HG02973 (cell line): Measurements from ENCODE around the gene LRRC55.

Experiments used
- ATAC-seq: cut with Tn5 transposase; IDR thresholded peaks from one replicate; pipeline ENCODE4 v1.9.1; 2021; ENCODE audit warnings: moderate library complexity; ENCODE audit not compliant: unreplicated experiment

The LRRC55 gene, protein sequence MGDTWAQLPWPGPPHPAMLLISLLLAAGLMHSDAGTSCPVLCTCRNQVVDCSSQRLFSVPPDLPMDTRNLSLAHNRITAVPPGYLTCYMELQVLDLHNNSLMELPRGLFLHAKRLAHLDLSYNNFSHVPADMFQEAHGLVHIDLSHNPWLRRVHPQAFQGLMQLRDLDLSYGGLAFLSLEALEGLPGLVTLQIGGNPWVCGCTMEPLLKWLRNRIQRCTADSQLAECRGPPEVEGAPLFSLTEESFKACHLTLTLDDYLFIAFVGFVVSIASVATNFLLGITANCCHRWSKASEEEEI

DNA sequence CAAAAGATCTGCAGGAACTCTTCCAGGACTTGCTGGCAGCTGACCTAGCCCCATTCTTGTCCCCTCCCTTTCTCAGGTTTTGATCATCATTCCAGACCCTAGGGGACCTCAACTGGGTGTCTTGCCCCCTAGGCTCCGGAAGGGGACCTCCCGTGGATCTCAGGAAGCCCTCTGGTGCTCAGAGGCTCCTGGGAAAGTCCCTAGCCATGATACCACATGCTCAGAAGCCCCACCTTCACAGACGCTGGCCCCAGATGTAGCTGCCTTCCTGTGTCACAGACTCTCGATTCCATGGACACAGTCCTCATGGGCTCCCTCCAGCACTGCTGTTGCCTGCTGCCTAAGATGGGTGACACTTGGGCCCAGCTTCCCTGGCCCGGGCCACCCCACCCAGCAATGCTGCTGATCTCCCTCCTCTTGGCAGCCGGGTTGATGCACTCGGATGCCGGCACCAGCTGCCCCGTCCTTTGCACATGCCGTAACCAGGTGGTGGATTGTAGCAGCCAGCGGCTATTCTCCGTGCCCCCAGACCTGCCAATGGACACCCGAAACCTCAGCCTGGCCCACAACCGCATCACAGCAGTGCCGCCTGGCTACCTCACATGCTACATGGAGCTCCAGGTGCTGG, at the start of gene LRRC55:
Gene LRRC55, plus strand, starts transcription at position 276 of the 628 bp plus-strand sequence. Its CDS starts 70 bp downstream, at position 346.
- ATAC-seq, result no peak

DNA sequence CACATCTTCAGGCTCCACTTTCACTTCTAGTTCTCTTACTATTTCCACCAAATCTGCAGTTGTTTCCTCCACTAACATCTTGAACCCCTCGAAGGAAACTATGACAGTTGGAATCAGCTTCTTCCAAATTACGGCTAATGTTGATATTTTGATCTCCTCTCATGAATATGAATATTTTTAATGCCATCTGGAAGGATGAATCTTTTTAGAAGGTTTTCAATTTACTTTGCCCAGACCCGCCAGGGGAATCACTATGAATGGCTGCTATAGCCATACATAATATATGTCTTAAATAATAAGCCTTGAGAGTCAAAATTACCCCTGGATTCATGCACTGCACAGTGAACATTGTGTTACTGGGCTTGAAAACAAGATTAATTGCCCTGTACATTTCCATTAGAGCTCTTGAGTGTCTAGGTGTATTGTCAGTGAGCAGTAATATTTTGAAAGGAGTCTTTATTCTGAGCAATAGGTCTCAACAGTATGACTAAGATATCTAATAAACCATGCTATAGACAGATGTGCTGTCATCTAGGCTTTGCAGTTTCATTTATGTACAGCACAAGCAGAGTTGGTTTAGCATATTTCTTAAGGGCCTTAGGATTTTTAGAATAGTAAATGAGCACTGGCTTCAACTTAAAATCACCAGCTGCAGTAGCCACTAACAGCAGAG, 48.3 kb upstream of the LRRC55 start:
- no peak for ATAC-seq

DNA sequence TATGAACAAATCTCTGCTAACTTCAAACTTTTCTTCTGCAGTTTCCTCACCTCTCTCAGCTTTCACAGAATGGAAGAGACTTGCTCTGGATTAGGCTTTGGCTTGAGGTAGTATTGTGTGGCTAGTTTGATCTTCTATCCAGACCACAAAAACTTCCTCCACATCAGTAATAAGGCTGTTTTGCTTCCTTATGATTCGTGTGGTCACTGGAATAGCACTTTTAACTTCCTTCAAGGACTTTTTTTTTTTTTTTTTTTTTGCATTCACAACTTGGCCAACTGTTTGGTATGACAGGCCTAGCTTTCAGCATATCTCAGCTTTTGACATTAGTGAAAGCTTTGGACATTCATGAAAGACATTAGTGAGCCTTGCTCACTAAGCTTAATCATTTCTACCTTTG, 47.5 kb upstream of the LRRC55 start:
- no peak for ATAC-seq

DNA sequence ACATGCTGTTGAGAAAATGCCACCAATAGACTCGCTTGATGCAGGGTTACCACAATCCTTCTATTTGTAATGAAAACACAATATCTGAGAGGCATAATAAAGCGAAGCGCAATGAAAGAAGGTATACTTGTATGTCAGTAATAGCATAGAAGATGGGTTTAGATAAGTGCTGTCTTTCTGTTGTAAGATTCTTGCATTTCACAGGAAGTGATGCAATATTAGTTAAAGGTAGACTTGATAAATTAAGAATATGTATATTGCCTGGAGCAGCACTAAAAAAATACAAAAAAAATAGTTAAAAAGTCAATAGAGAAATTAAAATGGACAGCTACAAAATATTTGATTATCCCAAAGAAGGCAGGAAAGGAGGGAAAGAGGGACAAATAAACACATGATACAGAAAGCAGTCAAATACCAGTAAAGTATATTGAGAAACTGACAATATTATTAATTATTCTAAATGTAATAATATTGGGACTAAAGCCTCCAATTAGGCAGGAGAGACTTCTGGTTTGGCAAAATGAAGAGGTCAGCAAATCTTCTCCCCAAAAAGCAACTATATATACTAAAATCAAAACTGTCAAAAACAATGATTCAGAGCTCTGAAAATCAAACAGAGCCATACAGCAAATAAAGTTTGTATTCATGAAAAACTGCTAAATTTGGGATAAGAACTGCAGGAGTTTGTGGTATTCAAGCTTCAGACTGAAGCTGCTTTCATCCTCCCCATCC, 46.6 kb upstream of the LRRC55 start:
- ATAC-seq, result no peak

DNA sequence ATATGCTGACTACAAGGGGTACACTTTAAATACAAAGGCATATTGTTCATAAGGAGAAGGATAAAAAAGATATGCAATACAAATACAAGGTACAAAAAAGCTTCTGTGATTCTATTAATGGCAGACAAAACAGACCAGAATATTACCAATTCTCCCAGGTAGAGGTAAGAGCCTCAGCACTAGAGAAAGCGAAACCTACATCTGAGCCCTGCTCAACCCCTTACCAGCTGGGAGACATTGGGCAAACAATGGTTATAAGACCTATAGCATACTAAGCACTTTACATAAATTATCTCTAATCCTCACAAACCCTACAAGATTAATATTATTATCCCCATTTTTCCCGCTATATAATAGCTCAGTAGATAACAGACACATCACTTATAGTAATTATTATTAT, 41.2 kb upstream of the LRRC55 start:
- no peak for ATAC-seq

DNA sequence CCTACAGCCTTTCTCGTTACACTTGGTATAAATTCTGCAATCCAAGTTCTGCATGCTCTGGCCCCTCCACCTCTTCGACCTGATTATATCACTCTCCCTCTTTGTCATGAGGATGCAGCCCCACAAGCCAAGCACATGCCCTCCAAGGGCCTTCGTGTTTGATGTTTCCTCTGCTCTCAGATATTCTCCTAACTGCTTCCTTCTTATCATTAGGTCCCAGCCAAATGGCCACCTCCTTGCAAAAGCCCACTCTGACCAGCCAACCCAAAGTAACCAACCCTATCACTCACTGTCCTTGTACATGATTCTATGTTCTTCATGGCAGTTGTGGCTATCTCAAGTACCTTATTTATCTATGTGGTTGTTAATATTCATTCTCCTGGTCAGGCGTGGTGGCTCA, 38.3 kb upstream of the LRRC55 start:
- no peak for ATAC-seq

DNA sequence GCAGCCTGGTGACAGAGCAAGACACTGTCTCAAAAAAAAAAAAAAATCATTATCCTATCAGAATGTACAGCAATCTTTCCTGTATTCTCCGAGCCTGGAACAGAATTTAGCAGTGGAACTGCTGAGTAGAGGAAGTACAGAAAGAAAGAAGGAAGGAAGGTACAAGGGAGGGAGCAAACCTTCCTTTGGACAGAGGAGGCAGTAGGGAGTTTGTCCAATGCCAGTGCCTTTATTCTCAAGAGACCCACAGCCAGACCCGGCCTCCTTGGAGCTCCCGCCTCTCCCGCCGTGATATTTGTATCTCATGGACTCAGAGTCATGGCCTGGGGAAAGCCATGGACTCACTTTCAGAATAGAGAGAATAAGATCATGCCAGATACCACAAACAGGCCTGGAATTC, 37.7 kb upstream of the LRRC55 start:
- ATAC-seq, result no peak

DNA sequence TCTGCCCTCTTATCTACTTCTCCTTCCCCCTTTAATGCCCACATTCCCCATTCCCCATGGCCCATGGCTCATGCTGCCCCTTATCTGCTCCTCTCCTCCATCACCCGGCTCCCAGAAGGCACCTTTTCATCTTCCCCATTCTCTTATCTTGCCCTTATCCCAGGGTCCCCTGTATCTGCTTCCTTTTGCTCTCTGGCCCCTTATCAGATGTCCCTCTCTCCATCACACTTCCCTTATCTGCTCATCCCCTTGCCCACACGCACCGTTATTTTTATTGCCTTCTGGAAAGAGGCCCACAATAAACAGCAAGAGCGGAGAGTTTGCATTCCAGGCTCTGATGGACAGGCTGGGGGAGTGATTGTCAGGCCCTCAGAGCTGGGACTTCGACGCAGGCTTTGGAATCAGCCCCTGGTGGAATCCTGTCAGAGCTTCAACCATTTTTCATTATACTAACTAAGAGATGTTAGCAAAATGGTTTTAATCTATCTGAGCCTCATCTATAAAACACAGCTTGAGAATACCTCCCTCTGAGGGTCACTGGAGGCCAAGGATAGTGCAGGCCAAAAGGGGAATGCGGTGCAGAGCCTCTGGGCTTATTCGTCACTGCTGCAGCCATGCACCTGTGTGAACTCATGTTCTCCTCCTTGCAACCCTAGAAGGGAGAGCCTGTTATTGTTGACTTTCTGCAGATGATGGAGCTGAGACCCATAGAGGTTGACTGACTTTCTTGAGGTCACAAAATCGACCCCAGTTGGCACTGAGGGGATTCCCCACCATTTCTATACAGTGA, 37.0 kb upstream of the LRRC55 start:
- no peak for ATAC-seq

DNA sequence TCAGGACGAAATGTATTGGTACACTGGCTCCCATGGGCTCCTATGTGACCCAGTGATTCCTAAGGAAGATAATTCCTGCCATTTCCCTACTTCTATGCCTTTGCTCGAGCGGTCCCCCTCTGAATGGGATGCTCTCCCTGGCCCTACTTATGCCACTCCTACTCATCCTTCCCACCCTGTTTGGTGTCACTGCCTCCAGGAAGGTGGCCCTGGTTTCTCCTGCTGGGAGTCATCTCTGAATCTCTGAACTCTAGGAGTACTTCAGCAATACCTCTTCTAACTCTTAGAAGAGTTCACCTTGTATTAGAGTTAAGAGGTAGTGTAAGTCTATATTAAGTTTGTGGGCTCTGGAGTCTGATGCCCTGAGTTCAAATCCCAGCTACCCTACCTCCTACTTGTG, 35.5 kb upstream of the LRRC55 start:
- no peak for ATAC-seq

DNA sequence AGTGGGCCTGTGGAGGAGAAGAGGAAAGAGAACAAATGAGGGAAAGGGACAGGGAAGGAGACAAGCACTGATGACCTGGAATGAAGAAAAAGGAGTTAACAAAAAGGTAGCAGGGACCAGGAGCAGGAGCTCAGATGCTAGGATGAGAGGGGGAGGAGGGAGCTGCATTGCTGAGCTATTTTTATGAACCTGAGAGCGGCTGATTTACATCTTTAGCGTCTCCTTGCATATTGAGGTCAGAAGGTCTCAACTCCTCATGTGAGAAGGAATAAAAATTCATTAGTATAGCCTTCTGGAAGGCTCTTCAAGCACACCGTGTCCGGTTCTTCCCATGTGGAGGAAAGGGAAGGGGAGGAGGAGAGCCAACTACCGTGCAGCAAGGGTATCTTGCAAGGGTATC, 33.1 kb upstream of the LRRC55 start:
- no peak for ATAC-seq

DNA sequence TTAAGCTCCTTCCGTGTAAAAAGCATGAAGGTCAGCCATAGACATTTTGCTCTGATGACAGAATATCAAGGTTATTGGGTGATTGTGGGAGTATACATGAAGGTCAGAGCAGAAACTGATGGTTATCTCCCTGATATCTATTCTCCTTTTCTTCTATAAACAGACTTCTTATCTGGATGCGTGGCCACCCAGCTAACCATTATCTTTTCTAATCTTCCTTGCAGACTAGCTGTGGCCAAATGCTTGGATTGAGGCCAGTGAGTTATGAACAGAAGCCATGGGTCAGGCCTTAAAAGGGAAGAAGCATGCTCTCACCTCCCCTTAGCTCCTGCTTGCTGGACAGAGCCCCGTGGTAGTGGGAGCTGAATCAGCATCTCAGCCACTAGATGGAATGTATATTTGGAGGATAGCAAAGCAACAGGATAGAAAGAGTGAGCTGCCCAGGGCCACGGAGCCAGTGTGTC, 31.3 kb upstream of the LRRC55 start:
- ATAC-seq, result no peak

DNA sequence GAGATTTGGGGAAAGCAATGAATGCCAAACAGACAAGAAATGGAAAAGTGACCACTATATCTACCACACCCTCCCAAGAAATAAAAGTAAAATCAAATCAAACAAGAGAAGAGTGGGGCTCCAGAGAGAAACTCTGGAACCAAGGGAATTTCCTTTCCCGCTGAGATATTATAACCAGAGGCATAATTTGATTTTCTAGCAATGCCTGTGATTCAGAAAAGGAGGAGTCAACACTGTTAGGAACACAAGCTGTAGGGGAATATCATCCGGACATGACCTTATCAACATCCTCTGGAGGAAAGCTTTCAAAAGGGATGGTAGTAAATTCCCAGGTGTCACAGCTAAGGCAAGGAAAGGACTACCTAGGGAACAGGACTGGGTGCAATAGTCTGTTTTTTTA, 29.6 kb upstream of the LRRC55 start:
- no peak for ATAC-seq

DNA sequence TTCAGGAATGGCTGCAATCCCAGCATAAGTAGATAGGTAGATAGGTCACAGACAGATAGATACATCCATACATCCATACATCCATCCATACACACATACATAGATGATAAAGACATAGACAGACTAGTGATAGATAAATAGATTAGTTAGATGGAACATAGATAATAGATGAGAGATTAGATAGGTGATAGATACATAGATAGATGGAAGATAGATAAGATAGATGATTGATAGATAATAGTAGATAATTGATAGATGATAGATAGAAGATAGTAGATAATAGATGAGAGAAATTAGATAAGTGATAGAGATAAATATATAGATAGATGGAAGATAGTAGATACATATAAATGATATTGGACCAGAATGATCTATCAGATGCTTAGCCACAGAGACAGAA, 28.3 kb upstream of the LRRC55 start:
- ATAC-seq, result no peak

DNA sequence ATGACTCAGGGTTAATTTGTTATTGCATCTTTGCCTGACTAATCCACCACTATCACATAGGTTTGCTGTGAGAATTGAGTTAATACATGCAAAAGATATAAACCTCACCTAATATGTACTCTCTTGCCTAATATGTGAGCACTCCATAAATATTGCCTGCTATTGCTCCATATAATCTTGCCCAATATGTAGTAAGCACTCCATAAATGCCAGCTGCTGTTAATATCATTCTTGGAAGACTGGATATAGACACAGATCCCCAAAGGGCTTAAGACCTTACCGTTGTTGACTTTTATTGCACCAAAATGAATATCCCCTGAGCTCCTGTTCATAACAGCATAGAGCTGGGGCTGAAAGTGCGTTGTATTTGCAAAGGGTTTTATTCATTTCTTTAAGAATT, 27.0 kb upstream of the LRRC55 start:
- ATAC-seq, result no peak

DNA sequence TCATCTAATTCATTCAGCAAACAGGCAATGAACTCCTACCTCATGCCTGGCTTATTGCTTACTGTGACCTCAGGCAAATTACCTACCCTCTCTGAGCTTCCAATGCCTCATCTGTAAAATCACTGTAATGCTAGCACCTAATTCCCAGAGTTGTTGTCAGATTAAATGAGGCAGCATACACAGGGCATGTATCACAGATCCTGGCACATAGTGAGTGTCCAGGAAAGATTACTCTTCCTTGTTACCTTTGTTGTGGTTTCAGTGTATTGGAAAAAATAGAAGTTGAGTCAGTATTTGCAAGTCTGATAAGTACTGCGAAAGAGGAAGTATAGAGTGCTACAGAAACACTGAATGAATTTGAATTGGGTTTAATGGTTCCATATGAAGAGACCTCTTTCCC, 26.4 kb upstream of the LRRC55 start:
- no peak for ATAC-seq

DNA sequence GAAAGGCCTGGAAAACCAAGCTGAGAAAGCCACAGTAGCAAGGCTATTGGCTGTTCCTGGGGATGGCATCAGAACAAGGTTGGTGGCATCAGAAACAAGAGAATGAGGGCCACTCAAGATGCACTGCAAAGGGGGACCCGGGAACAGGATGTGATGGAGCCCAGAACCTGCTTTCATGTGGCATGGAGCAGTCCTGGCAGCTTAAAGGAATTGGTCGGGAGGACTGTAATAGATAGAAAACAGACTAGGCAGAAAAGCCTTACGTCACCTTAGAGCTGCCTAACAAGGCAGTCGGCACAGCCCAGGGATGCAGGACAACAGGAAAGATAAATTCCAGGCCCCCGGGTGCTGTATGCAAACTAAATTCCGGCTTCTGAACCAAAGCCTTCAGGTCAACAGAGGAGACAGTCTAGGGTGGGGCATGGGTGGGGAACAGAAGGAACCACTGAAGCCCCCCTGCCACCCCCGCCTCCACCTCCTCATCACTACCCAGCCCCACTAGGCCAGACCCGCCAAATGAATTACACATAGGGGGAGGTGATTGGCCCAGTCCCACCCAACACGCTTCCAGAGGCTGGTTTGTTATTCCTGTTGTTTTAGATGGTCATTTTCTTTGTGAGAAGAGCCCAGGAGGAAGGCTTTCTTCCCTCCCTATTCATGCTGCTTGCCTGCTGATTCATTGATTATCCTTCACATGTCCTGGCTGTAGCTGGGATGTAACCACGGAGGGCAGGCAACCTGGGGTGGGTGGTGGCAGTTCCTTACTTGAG, 25.7 kb upstream of the LRRC55 start:
- no peak for ATAC-seq

DNA sequence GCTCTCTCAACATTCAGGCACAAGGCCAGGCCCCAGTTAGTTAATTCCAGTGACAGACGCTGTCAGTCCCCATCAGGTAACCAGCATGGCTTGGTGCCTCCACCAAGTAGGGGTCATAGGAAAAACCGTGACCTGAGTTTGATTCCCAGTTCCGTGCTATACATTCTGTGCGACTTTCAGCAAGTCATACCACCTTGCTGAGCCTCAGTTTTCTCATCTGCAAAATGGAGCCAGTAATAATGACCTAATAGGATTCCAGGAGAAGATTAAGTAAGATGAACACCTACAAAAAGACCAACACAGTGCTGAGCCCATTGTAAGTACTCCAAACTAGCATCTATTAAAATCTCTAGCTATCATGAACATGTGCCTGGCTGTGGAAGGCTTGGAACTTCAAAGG, 24.8 kb upstream of the LRRC55 start:
- no peak for ATAC-seq

DNA sequence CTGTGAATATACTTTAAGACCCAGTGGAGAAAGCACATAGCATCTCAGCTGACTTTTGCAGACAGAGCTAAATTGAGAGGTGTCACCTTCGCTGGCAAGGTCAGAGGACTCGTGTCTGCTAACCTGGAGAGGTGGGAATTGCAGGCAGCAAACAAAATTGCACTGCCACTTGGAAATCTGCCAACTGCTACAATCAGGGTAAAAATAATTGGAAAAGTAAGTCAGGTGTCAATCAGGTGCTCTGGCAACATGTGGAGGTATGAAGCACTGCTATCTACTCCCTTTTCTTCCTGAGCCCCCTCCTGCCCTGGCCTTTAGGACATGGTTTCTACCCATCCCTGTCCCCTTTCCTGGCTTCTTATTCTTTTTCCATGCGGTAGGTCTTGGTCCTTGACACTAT, 24.1 kb upstream of the LRRC55 start:
- ATAC-seq, result no peak

DNA sequence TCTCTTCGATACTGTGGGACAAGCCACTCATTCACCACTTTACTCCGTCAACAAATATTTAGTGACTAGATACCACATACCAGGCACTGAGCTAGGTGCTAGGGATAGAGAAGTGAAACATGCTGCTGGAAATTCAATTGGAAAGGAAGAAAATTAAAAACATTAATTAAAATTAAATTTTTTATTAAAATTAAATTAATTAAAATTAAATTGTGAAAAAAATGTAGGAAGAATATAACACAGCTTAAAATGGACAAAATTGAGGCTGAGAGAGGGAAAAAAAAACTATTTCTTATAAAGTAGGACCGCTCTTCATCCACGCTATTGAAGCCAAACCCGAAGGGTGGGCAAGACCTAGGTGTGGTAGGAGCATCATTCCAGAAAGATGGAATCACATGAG, 23.6 kb upstream of the LRRC55 start:
- no peak for ATAC-seq

DNA sequence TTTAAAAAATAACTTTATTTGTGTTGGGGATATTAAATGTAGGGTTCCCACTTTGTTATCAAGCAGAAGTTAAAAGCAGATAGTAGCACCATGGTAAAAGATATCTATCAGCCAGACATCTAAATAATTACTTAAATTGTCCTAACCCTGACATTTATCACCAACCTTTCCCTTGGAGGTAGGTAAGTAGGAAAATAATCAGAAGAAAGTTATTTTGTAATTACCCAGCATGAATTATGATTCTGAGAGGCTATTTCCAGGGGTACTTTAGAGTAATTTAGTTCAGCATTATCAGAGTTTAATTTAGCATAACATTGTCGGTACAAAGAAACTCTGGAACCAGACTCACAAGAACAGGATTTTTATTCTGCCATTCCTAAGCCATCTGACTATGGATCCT, 23.2 kb upstream of the LRRC55 start:
- no peak for ATAC-seq
